Brain microvascular endothelial cell (primary cell): Measurements from ENCODE around the gene TCP11L2.

Experiments used
- DNase-seq: peaks from one replicate; pipeline ENCODE4 v3.0.0-alpha.2; 2020
- H3K27ac ChIP-seq: fragments of 250-450 bp; sonication (Bioruptor Pico); 2 replicates; pipeline ENCODE4 v1.5.1; 2020; ENCODE audit warnings: mild to moderate bottlenecking, moderate library complexity
- H3K27me3 ChIP-seq: fragments of 250-450 bp; sonication (Bioruptor Pico); replicated peaks from 2 replicates; pipeline ENCODE4 v1.5.1; 2020; ENCODE audit warnings: mild to moderate bottlenecking
- H3K36me3 ChIP-seq: fragments of 250-450 bp; sonication (Bioruptor Pico); replicated peaks from 2 replicates; pipeline ENCODE4 v1.5.1; 2020; ENCODE audit warnings: mild to moderate bottlenecking
- H3K4me3 ChIP-seq: 2 replicates; pipeline ENCODE4 v1.5.1; 2011; ENCODE audit warnings: low read depth, mild to moderate bottlenecking, control low read depth, low read length, moderate library complexity
- in situ Hi-C: cut with HindIII; loops from 2 replicates; pipeline ENCODE4 v1.10.0; 2017; ENCODE audit warnings: low sequenced_read_pairs, low pct_ligation_motif_present
- TF ChIP-seq, protein P1 (sequence below): IDR thresholded peaks from 2 replicates; pipeline ENCODE4 v1.5.1; 2011; ENCODE audit warnings: low read depth, mild to moderate bottlenecking, moderate library complexity, low read length, control low read depth, inconsistent platforms; ENCODE audit errors: missing control alignments

TCP11L2 gene

DNA sequence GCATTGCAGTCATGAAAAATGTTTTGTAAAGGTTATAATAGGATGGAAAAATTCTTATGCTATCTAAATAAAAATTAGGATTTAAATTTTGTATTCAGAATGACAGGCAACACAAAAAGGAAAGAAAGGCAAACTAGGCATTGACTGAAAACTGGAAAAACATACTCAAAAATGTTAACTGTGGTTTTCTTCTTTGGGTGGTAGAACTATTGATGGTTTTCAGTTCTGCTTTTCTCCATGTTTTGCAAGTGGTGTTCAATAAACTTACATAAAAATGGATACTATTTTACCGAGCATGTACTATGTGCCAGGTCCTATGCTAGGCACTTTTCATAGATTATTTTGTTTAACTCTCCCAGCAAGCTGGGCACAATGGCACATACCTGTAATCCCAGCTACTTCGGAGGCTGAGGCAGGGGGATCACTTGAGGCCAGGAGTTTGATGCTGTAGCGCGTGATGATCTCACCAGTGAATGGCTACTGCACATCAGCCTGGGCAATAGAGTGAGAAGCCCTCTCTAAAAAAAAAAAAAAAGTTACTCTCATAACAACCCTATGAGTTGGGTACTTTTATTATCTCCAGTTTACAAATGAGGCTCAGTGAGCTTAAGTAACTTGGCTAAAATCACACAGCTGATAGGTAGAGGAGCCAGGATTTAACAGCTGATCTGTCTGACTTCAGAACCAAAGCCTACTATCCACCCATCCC is 26.3 kb upstream of the TCP11L2 start:
- H3K4me3 ChIP-seq, result no peak overlapping the region
- TF ChIP-seq, protein P1, sequence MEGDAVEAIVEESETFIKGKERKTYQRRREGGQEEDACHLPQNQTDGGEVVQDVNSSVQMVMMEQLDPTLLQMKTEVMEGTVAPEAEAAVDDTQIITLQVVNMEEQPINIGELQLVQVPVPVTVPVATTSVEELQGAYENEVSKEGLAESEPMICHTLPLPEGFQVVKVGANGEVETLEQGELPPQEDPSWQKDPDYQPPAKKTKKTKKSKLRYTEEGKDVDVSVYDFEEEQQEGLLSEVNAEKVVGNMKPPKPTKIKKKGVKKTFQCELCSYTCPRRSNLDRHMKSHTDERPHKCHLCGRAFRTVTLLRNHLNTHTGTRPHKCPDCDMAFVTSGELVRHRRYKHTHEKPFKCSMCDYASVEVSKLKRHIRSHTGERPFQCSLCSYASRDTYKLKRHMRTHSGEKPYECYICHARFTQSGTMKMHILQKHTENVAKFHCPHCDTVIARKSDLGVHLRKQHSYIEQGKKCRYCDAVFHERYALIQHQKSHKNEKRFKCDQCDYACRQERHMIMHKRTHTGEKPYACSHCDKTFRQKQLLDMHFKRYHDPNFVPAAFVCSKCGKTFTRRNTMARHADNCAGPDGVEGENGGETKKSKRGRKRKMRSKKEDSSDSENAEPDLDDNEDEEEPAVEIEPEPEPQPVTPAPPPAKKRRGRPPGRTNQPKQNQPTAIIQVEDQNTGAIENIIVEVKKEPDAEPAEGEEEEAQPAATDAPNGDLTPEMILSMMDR, result no peak
- in situ Hi-C loops, result no loop called here
- no peaks in the 10 kb centered on the region for H3K36me3 ChIP-seq
- no peak for DNase-seq
- H3K27ac ChIP-seq, result no peak overlapping the region
- H3K27me3 ChIP-seq, result no peaks in the 10 kb centered on the region

DNA sequence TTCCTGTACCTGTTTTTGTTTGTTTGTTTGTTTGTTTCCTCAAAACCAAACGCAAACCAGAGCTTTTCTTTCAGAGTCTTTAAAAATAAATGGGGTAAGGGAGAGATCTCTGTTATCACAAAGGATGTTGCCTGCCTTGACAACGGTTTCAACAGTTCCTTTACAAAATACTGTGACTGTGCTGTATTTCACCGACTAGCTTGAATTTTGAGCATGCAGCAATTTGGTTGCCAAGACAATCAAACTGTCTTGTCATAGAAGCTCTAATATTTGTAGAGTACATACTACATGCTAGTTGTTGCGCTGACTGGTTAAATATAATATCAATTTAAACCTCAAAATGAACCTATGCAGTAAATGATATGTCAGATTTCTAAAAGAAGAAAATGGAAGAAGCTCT is 22.4 kb upstream of the TCP11L2 start:
- no peak for DNase-seq
- H3K36me3 ChIP-seq, result no peaks in the 10 kb centered on the region
- H3K4me3 ChIP-seq, result no peak overlapping the region
- TF ChIP-seq, protein P1, result no peak
- in situ Hi-C loops, result no loop called here
- no peak overlapping the region for H3K27ac ChIP-seq
- H3K27me3 ChIP-seq, result no peaks in the 10 kb centered on the region

DNA sequence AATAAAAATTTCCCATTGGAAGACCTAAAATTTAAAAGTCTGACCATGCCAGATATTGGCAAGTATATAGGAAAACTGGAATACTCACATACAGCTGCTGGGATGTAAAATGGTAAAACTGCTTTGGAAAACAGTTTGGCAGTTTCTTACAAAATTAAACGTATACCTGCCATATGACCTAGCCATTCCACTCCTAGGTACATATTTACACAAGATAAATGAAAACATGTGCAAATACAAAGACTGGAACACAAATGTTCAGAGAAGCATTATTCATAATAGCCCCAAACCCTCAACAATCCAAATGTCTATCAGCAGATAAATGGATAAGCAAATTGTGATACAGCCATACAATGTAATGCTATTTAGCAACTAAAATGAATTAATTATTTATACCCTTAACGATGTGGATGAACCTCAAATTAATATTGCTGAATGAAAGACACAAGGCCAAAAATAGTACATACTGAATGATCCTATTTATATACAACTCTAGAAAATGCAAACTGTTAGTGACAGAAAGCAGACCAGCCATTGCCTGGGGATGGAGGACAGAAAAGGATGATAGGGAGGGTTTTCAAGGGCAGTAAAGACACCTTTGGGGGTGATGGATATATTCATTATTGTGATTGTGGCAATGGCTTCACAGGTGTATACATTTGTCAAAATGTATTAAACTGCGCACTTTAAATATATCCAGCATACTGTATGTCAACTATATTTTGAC is 21.3 kb upstream of the TCP11L2 start:
- no peak overlapping the region for H3K27ac ChIP-seq
- in situ Hi-C loops, result no loop called here

DNA sequence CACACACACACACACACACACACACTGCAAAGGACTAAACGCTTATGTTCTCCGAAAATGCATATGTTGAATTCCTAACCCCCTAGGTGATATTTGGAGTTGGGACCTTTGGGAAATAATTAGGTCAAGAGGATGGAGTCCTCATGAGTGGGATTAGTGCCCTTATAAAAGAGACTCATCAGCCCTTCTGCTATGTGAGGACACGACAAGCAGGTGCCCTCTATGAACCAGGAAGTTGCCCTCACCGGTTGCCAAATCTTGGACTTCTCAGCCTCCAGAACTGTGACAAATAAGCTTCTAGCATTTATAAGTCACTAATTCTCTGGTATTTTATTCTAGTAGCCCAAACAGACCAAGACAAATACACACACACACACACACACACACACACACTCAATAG is 20.7 kb upstream of the TCP11L2 start:
- H3K27me3 ChIP-seq, result no peaks in the 10 kb centered on the region
- H3K27ac ChIP-seq, result no peak overlapping the region
- no peak overlapping the region for H3K4me3 ChIP-seq
- H3K36me3 ChIP-seq, result no peaks in the 10 kb centered on the region
- TF ChIP-seq, protein P1, result no peak
- DNase-seq, result no peak
- in situ Hi-C loops, result no loop called here

More for the DNA sequence above, 21.3 kb upstream of the TCP11L2 start:
- no peak for DNase-seq
- Histone ChIP-seq H3K27me3 (no peaks in the 10 kb centered on the region), H3K4me3 (no peak overlapping the region), H3K36me3 (no peaks in the 10 kb centered on the region)
- TF ChIP-seq, protein P1, result no peak

DNA sequence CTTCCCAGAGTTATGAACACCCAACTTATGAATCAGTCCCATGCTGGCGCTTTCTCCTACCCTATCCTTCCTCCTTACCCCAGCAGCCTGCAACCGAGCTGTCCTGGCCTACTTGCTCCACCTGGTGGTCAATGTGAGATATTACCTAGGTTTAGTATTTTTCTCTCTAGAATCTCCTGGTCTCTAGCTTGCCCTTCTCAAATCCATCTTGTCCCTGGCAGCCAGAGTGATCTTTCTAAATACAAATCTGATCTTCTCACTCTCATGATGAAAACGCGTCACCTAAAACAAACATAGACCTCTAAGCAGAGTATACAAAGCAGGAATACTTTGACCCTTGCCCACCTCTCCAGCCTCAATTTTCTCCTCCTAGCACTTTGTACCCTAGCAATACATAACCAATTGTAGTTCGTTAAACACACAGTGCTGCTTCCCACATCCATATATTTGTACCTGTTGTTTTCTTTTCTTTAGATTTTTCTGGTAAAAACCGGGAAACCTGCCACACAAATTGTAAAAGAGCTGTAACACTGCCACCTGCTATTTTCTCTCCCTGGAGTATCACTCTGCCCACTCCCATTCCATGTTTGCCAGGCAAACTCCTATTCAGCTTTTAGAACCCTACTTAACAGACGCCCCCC is 20.0 kb upstream of the TCP11L2 start:
- TF ChIP-seq, protein P1, result peak; percentile 81
- no peak overlapping the region for H3K27ac ChIP-seq
- peak; percentile 40 for DNase-seq
- H3K4me3 ChIP-seq, result no peak overlapping the region
- H3K27me3 ChIP-seq, result no peaks in the 10 kb centered on the region
- H3K36me3 ChIP-seq, result no peaks in the 10 kb centered on the region
- in situ Hi-C loops, result no loop called here
